ENCODE results near the gene ZNF454.

ZNF454 gene

DNA sequence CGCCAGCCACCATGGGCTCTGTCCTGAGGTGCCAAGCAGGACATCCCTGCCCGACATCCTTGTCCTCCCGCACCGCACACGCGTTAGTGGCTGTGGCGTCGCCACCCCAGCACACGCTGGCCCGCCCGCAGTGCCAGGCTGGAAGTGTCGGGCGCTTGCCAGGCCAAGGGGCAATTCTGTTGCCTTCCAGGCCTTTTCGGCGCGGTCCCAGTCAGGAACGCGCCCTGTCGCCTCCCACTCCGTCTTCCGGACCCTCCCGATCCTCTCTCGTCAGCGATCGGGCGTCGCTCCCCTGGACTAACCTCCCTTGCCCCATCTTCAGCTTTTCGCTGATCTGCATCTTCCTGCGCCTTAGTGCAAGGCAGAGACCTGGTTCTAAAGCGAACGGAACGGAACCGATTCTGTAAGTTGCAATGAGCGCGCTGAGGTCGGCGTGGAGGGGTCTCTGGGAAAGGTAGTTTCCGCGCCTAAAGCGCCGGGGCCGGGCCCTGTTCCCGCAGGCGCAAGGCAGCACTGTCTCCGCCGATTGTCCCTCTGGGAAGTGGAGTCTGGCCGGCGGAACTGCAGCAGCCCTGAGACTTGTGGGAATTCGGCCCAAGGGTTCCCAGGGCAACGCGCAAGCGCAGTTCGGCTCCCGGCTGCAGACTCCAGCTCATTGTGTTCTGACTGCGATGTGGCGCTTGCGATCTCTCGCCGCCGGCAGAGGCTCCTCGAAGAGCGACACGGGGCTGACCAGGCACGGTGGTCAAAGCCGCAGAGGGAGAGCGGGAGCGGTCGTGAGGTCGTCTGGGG lies at the start of gene ZNF454:
ZNF454 (plus strand) TSS at position 630 of the 792 bp plus-strand sequence. CDS start 1,594 bp downstream, outside the sequence.
- FAIRE-seq, result no peak

DNA sequence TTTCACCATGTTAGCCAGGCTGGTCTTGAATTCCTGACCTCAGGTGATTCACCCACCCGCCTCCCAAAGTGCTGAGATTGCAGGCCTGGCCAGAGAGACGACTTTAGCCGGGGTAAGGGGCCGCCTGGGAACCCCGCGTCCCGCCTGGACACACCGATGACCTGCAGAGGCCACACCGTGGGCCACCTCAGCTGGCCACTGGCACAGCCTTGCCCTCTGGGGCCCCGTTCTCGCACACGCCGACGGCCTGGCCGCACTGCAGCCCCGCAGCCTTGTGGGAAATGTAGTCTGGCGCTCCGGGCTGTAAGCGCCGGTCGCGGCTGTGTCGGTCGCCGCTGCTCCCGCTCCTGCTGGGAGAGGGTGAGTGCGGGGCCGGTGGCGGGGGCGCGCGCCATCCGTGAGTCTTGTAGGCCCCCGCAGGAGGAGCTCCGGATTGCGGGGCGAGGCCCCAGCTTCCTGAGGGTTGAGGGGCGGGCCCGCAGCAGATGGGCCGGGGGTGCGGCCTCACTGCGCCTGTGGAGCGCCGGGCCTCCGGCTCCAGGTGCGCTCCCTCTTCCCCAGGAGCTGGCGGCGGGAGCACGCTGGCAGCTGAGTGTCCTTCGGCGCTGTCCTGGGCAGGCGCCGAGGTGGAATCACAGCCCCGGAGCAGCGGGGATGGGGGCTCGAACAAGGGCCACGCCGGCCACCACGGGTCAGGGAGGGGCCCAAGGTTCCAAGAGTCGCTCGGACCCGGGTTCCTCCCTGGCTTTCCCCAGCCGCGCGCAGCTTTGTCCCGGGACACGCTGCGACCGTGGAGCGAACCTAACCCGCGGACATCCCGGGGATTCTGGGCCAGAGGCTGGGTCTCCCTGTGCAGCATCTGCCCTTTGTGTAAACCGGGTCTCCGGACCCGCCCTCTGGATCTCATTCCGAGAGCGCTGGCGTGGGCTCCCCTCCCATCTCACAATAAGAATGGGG lies 45.1 kb upstream of the ZNF454 start, which contains the start of gene ZFP2:
ZFP2 (plus strand) TSS at position 299 of the 957 bp plus-strand sequence. CDS start 35,401 bp downstream, outside the sequence.
- FAIRE-seq, result no peak

DNA sequence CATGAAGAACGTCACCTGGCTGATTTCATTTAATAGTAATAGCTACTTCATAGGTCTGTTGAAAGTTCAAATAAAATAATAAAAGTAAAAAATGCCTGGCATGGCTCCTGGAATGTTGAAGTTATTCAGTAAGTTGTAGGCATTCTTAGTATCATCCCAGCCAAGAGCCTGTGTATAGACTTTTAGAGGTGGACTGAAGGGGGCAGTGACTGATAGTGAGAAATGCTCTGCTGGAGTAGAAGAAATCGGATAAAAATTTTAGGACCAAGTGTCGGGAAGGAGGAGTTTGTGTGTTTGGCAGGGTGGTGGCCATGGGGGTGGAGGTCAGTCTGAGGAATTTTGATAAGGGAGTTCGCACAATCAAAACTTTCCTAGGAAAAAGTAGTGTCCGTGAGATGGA lies 41.7 kb upstream of the ZNF454 start:
- FAIRE-seq, result no peak

GRCh38 chr5:178902849-178903248 lies 38.1 kb upstream of the ZNF454 start:
- FAIRE-seq, result no peak

DNA sequence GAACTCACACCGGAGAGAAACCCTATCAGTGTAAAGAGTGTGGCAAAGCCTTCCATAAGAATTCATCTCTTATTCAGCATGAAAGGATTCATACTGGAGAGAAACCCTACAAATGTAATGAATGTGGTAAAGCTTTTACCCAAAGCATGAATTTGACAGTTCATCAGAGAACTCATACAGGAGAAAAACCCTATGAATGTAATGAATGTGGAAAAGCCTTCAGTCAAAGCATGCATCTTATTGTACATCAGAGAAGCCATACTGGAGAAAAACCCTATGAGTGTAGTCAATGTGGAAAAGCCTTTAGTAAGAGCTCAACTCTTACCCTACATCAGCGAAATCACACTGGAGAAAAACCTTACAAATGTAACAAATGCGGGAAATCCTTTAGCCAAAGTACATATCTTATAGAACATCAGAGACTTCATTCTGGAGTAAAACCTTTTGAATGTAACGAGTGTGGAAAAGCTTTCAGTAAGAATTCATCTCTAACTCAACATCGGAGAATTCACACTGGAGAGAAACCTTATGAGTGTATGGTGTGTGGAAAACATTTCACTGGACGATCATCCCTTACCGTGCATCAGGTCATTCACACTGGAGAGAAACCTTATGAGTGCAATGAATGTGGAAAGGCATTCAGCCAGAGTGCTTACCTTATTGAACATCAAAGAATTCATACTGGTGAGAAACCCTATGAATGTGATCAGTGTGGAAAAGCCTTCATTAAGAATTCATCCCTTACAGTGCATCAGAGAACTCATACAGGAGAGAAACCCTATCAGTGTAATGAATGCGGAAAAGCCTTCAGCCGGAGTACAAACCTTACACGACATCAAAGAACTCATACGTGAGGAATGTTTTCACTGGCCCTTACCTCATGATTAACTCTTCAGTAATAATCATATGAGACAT lies 8.9 kb upstream of the ZNF454 start:
- no peak for FAIRE-seq

- FAIRE-seq, result no peak
These were observed 363 bp downstream of the ZNF454 start for GRCh38 chr5:178941361-178941760.

DNA sequence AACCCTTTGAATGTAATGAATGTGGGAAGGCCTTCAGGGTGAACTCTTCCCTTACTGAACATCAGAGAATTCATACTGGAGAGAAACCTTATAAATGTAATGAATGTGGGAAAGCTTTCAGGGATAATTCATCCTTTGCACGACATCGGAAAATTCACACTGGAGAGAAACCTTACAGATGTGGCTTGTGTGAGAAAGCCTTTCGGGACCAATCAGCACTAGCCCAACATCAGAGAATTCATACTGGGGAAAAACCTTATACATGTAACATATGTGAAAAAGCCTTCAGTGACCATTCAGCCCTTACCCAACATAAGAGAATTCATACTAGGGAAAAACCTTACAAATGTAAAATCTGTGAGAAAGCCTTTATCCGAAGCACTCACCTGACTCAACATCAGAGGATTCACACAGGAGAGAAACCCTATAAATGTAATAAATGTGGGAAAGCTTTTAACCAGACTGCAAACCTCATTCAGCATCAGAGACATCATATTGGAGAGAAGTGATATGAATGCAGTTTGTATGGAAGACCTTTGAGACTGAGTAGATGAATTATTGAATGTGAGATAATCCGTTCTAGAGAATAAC lies 24.6 kb downstream of the ZNF454 start:
- FAIRE-seq, result no peak

DNA sequence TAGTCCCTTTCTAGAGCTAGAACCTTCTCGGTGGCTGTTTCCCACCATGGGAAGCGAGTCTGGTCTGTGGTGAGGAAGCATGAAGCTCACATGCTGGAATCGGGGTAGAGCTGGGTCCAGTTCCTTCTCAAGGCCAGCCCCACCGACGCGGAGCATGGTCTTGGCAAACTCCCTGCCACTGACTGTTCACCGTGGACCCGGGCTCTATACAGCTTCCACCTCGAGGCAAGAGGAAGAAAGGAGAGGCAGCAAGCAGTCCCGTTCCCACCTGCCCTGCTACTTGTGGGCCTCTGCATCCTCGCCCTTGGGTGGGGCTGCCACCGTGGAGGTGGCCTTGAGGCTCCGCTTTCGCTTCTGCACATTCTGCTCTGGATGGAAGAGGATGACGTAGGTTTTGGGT lies 40.4 kb downstream of the ZNF454 start:
- no peak for FAIRE-seq

DNA sequence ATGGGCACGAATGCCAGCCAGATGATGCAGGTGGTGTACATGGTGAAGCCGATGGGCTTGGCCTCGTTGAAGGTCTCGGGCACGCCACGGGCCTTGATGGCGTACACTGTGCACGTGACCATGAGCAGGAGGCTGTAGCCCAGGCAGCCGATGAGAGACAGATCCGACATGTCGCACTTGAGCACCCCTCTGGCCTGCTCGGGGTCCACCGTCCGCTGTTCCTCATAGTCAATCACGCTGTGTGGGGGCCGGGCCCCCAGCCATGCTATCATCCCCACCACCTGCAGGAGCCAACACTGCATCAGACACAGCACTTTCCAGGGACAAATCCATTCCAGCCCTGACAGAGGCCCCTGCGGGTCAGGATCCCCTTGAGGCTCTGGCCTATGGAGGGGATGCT lies 41.9 kb downstream of the ZNF454 start:
- no peak for FAIRE-seq

- FAIRE-seq, result no peak
These were observed 42.7 kb downstream of the ZNF454 start for GRCh38 chr5:178983728-178984127.

- no peak for FAIRE-seq
These were observed 43.4 kb downstream of the ZNF454 start for GRCh38 chr5:178984145-178985072.

DNA sequence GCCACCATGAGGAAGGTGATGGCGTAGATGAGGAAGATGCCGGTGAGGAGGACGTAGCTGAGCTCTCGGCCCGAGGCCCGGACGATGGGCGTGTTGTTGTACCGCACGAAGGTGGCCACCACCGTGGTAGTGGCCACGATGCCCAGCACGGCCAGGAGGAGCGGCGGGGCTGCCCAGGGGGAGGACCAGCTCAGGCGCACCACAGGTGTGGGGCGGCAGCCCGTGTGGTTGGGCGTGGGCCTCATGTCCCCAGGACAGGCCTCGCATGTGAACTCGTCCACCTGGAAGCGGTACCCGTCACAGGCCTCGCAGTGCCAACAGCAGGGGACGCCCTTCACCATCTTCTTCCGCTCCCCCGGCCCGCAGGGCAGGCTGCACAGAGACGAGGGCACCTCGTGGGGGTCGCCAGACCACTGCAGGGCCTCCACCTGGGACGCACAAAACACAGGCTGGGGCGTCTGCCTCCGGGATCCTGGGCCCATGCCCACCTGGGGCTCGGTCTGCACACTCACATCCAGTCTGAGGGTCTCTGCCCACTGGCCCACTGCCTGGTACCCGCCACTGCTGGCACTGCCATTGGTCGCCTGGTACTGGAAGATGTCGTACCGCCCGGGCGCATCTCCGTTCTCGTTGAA lies 45.4 kb downstream of the ZNF454 start:
- no peak for FAIRE-seq

DNA sequence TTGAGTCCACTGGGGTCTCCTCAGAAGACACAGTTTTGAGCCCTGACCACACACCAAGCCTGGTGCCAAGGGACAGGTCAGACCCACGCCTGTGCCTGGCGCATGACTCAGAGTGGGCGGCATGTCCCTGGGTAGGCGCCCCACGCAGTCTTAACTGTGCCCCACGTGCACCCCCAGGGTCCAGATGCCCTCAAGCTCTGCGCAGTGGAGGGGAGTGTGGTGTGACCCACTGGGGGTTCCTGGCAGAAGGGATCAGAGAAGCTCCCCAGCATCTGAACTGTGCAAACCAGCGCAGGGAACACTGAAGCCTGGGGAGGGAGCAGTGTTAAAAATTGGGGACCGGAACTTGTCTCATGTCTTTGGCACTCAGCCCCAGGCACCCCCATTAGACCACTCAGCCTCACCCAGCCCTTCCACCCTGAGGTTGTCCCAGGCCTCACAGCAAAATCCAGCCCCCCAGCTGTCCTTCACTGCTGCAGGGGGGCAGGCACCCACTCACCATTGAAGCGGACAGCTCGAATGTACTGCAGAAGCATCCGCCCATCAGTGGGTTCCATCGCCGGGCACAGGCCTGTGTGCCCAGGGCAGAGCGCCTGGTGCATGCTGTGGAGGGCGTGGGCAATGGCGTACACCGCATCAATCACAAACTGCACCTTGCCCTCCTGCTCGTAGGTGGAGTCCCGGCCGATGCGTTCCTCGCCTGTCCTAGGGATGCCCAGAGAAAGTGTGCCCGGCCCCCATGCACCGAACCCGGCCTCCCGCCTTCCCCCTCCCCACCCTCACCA lies 47.6 kb downstream of the ZNF454 start:
- no peak for FAIRE-seq

- FAIRE-seq, result no peak
These were observed 48.3 kb downstream of the ZNF454 start for GRCh38 chr5:178989311-178989710.

DNA sequence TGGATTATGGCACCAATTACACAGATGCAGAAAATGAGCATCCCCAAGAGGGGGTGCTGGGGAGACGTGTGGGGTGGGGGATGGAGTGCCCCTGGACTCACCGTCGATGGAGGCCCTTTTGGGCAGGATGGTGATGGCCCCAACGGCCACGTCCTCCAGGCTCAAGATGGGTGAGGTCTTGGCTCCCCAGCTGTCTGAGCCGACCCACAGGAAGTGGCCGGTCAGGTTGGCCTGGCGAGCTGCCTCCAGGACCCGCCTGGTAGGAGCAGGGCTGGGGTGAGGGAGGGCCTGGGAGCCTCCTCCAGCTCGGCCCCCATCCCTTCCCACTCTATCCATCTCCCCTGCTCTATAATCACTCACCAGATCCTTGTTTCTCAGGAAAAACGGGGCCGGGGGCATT lies 49.5 kb downstream of the ZNF454 start:
- FAIRE-seq, result no peak

GRCh38 chr5:178991190-178992145 lies 50.5 kb downstream of the ZNF454 start:
- no peak for FAIRE-seq

- FAIRE-seq, result no peak
These were observed 51.4 kb downstream of the ZNF454 start for GRCh38 chr5:178992291-178992895.

DNA sequence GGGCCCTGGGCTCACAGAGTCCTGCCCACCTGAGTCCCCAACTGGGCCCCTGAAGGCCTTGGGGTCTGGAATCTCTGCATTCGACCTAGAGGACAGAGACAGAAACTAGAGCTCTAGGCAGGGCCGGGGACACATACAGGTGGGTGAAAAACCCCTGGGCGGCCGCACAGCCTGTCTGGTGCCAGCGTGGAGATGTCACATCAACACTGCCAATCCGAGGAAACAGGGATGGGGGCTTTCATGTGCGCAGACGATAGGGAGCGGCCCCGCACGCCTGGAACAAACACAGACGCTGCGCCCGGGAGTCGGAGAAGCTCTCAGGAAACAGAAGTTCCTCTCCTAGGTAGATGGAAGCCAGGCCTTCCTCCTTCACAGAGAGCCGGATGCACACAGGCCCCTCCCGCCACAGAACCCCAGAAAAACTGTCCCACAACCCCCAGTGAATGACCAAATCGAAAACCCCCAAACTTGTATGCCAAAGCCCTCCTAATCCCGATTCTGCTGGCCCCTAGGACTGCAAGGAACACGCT lies 52.3 kb downstream of the ZNF454 start:
- no peak for FAIRE-seq
